Measurements from ENCODE around the gene PCDHGA1. TPM values are rescaled to one million over a fixed set of nuclear protein-coding genes. Genes with fewer than 3 reads are reported as not detected.
"Not testable (repeated sequence)": the region's sequence is repeated elsewhere in the genome, so short reads cannot be mapped to it uniquely, and the experiment has no call there.

Gene PCDHGA1
- total and polyA plus RNA-seq, 2 of the 4 experiments (the other 2 are of a cell fraction), result 0.90 to 0.92 TPM

DNA sequence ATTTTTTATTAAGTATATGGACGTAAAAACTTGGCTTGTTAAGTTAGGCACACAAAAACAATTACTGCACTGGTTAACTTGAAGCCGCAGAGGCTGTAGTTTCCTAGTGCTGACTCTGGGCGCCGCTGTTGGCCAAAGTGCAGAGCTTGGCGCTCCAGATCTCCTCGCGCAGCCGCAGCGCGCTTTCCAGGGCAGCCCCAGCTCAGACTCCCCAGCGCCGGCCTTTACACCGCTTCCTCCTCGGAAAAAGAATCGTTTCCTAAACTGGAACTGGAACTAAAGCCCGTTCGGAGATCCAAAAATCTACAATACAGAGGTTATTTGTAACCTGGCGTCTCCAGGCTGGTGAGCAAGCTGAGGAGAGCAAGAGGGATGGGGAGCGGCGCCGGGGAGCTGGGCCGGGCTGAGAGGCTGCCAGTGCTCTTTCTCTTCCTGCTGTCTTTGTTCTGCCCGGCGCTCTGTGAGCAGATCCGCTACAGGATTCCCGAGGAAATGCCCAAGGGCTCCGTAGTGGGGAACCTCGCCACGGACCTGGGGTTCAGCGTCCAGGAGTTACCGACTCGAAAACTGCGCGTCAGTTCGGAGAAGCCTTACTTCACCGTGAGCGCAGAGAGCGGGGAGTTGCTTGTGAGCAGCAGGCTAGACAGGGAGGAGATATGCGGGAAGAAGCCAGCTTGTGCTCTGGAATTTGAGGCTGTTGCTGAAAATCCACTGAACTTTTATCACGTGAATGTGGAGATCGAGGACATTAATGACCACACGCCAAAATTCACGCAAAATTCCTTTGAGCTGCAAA, 67.6 kb downstream of the PCDHGA1 start, which contains the start of gene PCDHGB5:
PCDHGB5 (plus strand) TSS at position 192 of the 796 bp plus-strand sequence; CDS start at position 373, 181 bp downstream.
- peak within 1 kb of the TSS; percentile 38; the same call in 1 of the 2 replicates for H3K4me2 ChIP-seq (ENCODE audit: low read depth, low read length)

More for the DNA sequence above, 67.6 kb downstream of the PCDHGA1 start, which contains the start of gene PCDHGB5:
- H2BK15ac ChIP-seq (ENCODE audit: low read depth, low read length); H4K20me1 ChIP-seq (ENCODE audit: insufficient read depth, low read length); H3K9me1 ChIP-seq (ENCODE audit: insufficient read depth, low read length); BruUV-seq (replicated peaks); dilution Hi-C loops (cut with HindIII; ENCODE audit: low sequenced_read_pairs, unreplicated experiment); intact Hi-C loops (cut with micrococcal nuclease); H3K4ac ChIP-seq (ENCODE audit: low read depth, low read length); H3K23ac ChIP-seq (ENCODE audit: low read depth, low read length); H3K4me1 ChIP-seq (ENCODE audit: control insufficient read depth, insufficient read depth, low read length); H2BK20ac ChIP-seq (ENCODE audit: low read depth, low read length); H2AK5ac ChIP-seq (ENCODE audit: low read depth, low read length); H4K91ac ChIP-seq (ENCODE audit: insufficient read depth, low read depth, low read length); POLR2A ChIA-PET (ENCODE audit: unreplicated experiment); H3K27me3 ChIP-seq (ENCODE audit: control insufficient read depth, insufficient read depth, low read length); in situ Hi-C loops (cut with MboI; ENCODE audit: low sequenced_read_pairs); H2BK120ac ChIP-seq (ENCODE audit: low read depth, low read length); H2AK9ac ChIP-seq (replicated peaks; ENCODE audit: low read depth, low read length, poor library complexity): not testable (repeated sequence)
- peak within 1 kb of the TSS; percentile 27; the same call in 1 of the 2 replicates for H3K18ac ChIP-seq (ENCODE audit: low read depth, low read length)
- TF ChIP-seq RAD21 (IDR thresholded peaks at IDR 0.05; ENCODE audit: low read length) (peak; percentile 60), SMC3 (IDR thresholded peaks at IDR 0.05; ENCODE audit: low read depth, low read length) (peak; percentile 46; the same call in 1 of the 2 replicates)
- TF ChIP-seq, protein P1, sequence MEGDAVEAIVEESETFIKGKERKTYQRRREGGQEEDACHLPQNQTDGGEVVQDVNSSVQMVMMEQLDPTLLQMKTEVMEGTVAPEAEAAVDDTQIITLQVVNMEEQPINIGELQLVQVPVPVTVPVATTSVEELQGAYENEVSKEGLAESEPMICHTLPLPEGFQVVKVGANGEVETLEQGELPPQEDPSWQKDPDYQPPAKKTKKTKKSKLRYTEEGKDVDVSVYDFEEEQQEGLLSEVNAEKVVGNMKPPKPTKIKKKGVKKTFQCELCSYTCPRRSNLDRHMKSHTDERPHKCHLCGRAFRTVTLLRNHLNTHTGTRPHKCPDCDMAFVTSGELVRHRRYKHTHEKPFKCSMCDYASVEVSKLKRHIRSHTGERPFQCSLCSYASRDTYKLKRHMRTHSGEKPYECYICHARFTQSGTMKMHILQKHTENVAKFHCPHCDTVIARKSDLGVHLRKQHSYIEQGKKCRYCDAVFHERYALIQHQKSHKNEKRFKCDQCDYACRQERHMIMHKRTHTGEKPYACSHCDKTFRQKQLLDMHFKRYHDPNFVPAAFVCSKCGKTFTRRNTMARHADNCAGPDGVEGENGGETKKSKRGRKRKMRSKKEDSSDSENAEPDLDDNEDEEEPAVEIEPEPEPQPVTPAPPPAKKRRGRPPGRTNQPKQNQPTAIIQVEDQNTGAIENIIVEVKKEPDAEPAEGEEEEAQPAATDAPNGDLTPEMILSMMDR (conservative IDR thresholded peaks at IDR 0.05; ENCODE audit: low read depth, low read length), result peak; percentile 63
- H2BK5ac ChIP-seq (ENCODE audit: low read depth, low read length, poor library complexity, severe bottlenecking), result peak within 1 kb of the TSS; percentile 69
- peak within 1 kb of the TSS in 1 of 2 experiments; percentile 35; a peak in 1 of 4 replicates for H4K8ac ChIP-seq (ENCODE audit: low read depth in 2 of 2, low read length in 2 of 2)
- peaks cover 49% of the 10 kb centered on the region for H3K9me3 ChIP-seq (ENCODE audit: control insufficient read depth, insufficient read depth, low read length)
- peak within 1 kb of the TSS; percentile 72 for H2AFZ ChIP-seq (replicated peaks; ENCODE audit: low read length, poor library complexity)
- ATAC-seq (ENCODE audit: low read depth) (peak; percentile 98), DNase-seq (peak; percentile 61)
- CTCF ChIA-PET, result interaction anchor here (1.3 to 2.1 kb wide), 3 partner anchors 15 to 166 kb away, joined by 3 to 11 read pairs (median 7); partner anchors contain the start of gene PCDHGA10
- peaks cover 7 to 15% of the 10 kb centered on the region in 2 experiments; a peak in 3 of 4 replicates for H3K79me1 ChIP-seq (ENCODE audit: low read depth in 1 of 2, low read length in 2 of 2)
- H3K27ac ChIP-seq (ENCODE audit: insufficient read depth, low read length), result peak within 1 kb of the TSS; percentile 36
- peak within 1 kb of the TSS; percentile 51 for H3K4me3 ChIP-seq (ENCODE audit: insufficient read depth, low read depth, low read length)
- H3K56ac ChIP-seq (ENCODE audit: extremely low read depth, insufficient read depth, low read length), result 0 out of 2 replicates have a peak within 1 kb of the TSS, but pooled peaks have one; percentile 19
- no CpG with 5 or more reads among the region's 43 CpGs for WGBS, 2 experiments (ENCODE audit: extremely low coverage in 2 of 2, insufficient read length in 1 of 2)
- H3K36me3 ChIP-seq (ENCODE audit: control insufficient read depth, insufficient read depth, low read length), result peaks cover 19% of the 10 kb centered on the region
- H3K14ac ChIP-seq (replicated peaks; ENCODE audit: low read depth, low read length), result 0 out of 2 replicates have a peak within 1 kb of the TSS, but pooled peaks have one; percentile 78
- H3K9ac ChIP-seq (ENCODE audit: low read depth, low read length), result peak within 1 kb of the TSS; percentile 65; the same call in 1 of the 2 replicates
- H4K5ac ChIP-seq (ENCODE audit: low read depth, low read length), result peak within 1 kb of the TSS; percentile 34; the same call in 1 of the 2 replicates
